K562 (cell line): ENCODE data around the gene TAP2. TPM values are rescaled to one million over a fixed set of nuclear protein-coding genes. Genes with fewer than 3 reads are reported as not detected.

Experiments
- ATAC-seq: fragments of 200-7000 bp; cut with Tn5 transposase; 3 replicates; pipeline ENCODE4 v1.9.1; 2020; ENCODE audit warnings: moderate library complexity
- BruUV-seq: library from RNA; stranded (reverse); fragments of 400-500 nt; replicated peaks from 2 replicates; lab custom pipeline; 2021; lab: Mats Ljungman, UMichigan
- CTCF ChIA-PET: fragments of 300-600 bp; formaldehyde crosslinking; extraction: SDS; loops from one replicate; lab custom pipeline; 2021; ENCODE audit warnings: low intra/inter-chr PET ratio; lab: Yijun Ruan, JAX
- POLR2A ChIA-PET: fragments of 300-600, 350-650 bp; sonication (Branson Sonifier 250); formaldehyde crosslinking; extraction: SDS; loops from one replicate; lab custom pipeline; 2021; ENCODE audit warnings: antibody characterized with exemption, inconsistent platforms; lab: Yijun Ruan, JAX
- DNase-seq, 4 experiments: peaks; one replicate each; pipeline versions ENCODE4 v3.0.0 to v3.0.0-alpha.2; 2011 to 2018; ENCODE audit warnings: low spot score in 3 of 4, mixed read lengths in 3 of 4; ENCODE audit errors: extremely low read depth in 1 of 4
- FAIRE-seq: peaks from 2 replicates; lab custom pipeline; 2011; peaks lifted over from hg19 to GRCh38; lab: Jason Lieb, UNC
- H2AFZ ChIP-seq: 2 replicates; pipeline ENCODE4 v1.6.0; 2011; ENCODE audit warnings: low read depth, low read length, control low read depth, inconsistent platforms
- H3K27ac ChIP-seq: fragments of 200-600 bp; 3 replicates; pipeline ENCODE4 v1.8.0; 2011; ENCODE audit warnings: low read depth, mild to moderate bottlenecking, control low read depth, inconsistent platforms, low read length, moderate library complexity, mixed read lengths; ENCODE audit errors: extremely low read depth
- H3K27me3 ChIP-seq, 2 experiments: fragments of 300-600 bp in 1 of 2; 2 replicates in 1 of 2; 3 replicates in 1 of 2; pipeline versions ENCODE4 v1.6.0 to v1.8.0; 2011; ENCODE audit warnings: inconsistent platforms in 2 of 2, low read length in 2 of 2, mild to moderate bottlenecking in 1 of 2, mixed read lengths in 1 of 2, moderate library complexity in 1 of 2; ENCODE audit not compliant: control insufficient read depth in 2 of 2, insufficient read depth in 2 of 2
- H3K36me3 ChIP-seq: fragments of 300-600 bp; 3 replicates; pipeline ENCODE4 v1.8.0; 2011; ENCODE audit warnings: mild to moderate bottlenecking, low read length, inconsistent platforms; ENCODE audit not compliant: control insufficient read depth, insufficient read depth
- H3K4me1 ChIP-seq, 2 experiments: fragments of 200-600 bp in 1 of 2; replicated peaks in 1 of 2; 2 replicates in 1 of 2; 3 replicates in 1 of 2; pipeline versions ENCODE4 v1.5.1 to v1.8.0; 2011; ENCODE audit warnings: inconsistent platforms in 2 of 2, low read length in 2 of 2, mild to moderate bottlenecking in 1 of 2, mixed read lengths in 1 of 2, moderate library complexity in 1 of 2; ENCODE audit not compliant: control insufficient read depth in 2 of 2, insufficient read depth in 2 of 2
- H3K4me2 ChIP-seq: 2 replicates; pipeline ENCODE4 v1.6.1; 2011; ENCODE audit warnings: low read length, control low read depth, inconsistent platforms, mixed read lengths; ENCODE audit not compliant: insufficient read depth
- H3K4me3 ChIP-seq: fragments of 200-600 bp; sonication (generic), shearing (Covaris generic); 2 replicates; pipeline ENCODE4 v1.5.1; 2016; ENCODE audit warnings: control low read depth, inconsistent platforms
- H3K79me2 ChIP-seq: fragments of 200-600 bp; 3 replicates; pipeline ENCODE4 v1.8.0; 2011; ENCODE audit warnings: low read length, inconsistent platforms; ENCODE audit not compliant: control insufficient read depth, insufficient read depth
- H3K9ac ChIP-seq, 2 experiments: 2 replicates each; pipeline versions ENCODE4 v1.6.0 to v1.6.1; 2011; ENCODE audit warnings: low read depth in 2 of 2, low read length in 2 of 2, control low read depth in 1 of 2, inconsistent platforms in 1 of 2, mild to moderate bottlenecking in 1 of 2, mixed read lengths in 1 of 2; ENCODE audit not compliant: insufficient read depth in 1 of 2
- H3K9me1 ChIP-seq: one replicate; pipeline ENCODE4 v1.6.0; 2011; ENCODE audit warnings: inconsistent platforms, mild to moderate bottlenecking, low read length, moderate library complexity; ENCODE audit not compliant: control insufficient read depth, insufficient read depth
- H3K9me3 ChIP-seq: replicated peaks from 2 replicates; pipeline ENCODE4 v1.5.1; 2011; ENCODE audit warnings: low read depth, low read length, inconsistent platforms; ENCODE audit not compliant: control insufficient read depth, insufficient read depth
- H4K20me1 ChIP-seq: replicated peaks from 2 replicates; pipeline ENCODE4 v1.6.1; 2011; ENCODE audit warnings: low read length, inconsistent platforms, mixed read lengths; ENCODE audit not compliant: control insufficient read depth, insufficient read depth
- FOXP1 ChIP-seq: sonication (generic); formaldehyde crosslinking; IDR thresholded peaks from 2 replicates; pipeline ENCODE4 v1.8.0; 2022; ENCODE audit warnings: mild to moderate bottlenecking, missing genetic modification reagents
- HNRNPL ChIP-seq: fragments of 200-400 bp; formaldehyde crosslinking; IDR thresholded peaks from 2 replicates; pipeline ENCODE4 v1.6.1; 2017; ENCODE audit warnings: low read depth, mild to moderate bottlenecking, low read length
- MYC ChIP-seq, 2 experiments: fragments of 250-450 bp in 1 of 2; sonication (Bioruptor Pico) in 1 of 2; IDR thresholded peaks; 2 replicates each; pipeline versions ENCODE4 v1.5.1 to v1.6.1; 2012 to 2021; ENCODE audit warnings: low read depth in 2 of 2, borderline replicate concordance in 1 of 2, improper control_type of control experiment in 1 of 2, low read length in 1 of 2, mild to moderate bottlenecking in 1 of 2, moderate library complexity in 1 of 2
- PCBP1 ChIP-seq: fragments of 200-400 bp; formaldehyde crosslinking; IDR thresholded peaks from 2 replicates; pipeline ENCODE4 v1.6.1; 2018; ENCODE audit warnings: mild to moderate bottlenecking, low read depth, low read length; ENCODE audit not compliant: poor library complexity, severe bottlenecking
- PHB ChIP-seq: fragments of 250-450 bp; sonication (Bioruptor Pico); IDR thresholded peaks from 2 replicates; pipeline ENCODE4 v1.5.0; 2021
- PHF20 ChIP-seq: fragments of 450-650 bp; IDR thresholded peaks from 2 replicates; pipeline ENCODE4 v1.6.1; 2018; ENCODE audit not compliant: partially characterized antibody
- SP2 ChIP-seq: IDR thresholded peaks from 2 replicates; pipeline ENCODE4 v1.6.1; 2011; ENCODE audit warnings: mild to moderate bottlenecking, low read depth, low read length, moderate library complexity; ENCODE audit not compliant: poor library complexity, severe bottlenecking; ENCODE audit errors: extremely low read depth
- TBP ChIP-seq: optimal IDR thresholded peaks from 2 replicates; pipeline ENCODE3; 2011; ENCODE audit warnings: low read depth, low read length, improper control_type of control experiment
- ZNF589 ChIP-seq: fragments of 200-800 bp; sonication (Bioruptor generic); IDR thresholded peaks from 2 replicates; pipeline ENCODE4 v1.6.1; 2016; ENCODE audit warnings: low read depth, missing genetic modification characterization, missing compliant biosample characterization
- WGBS: fragments of 100-300 bp; shearing (Covaris generic); methylation state at CpG from one replicate; pipeline ENCODE4 v1.1.6; 2016; ENCODE audit warnings: low coverage, mixed read lengths; ENCODE audit not compliant: insufficient coverage; ENCODE audit errors: missing lambda C conversion rate; 5-methylcytosine and 5-hydroxymethylcytosine counted together
- in situ Hi-C: fragments of 300-500 bp; cut with MboI; formaldehyde crosslinking; loops from 4 replicates; pipeline ENCODE4 v1.15.0; 2018; ENCODE audit warnings: inconsistent platforms, mixed read lengths
- intact Hi-C: fragments of 100-400 bp; cut with micrococcal nuclease; formaldehyde crosslinking; loops from 2 replicates; pipeline ENCODE4 v1.14.2; 2022
- polyA plus RNA-seq, 8 experiments: library from polyadenylated mRNA; depleted of rRNA in 4 of 8; stranded (reverse) in 5 of 8; unstranded in 3 of 8; fragments of >200 nt; fragmentation: Nextera tagmentation in 2 of 8; fragmentation: Illumina TruSeq in 1 of 8; extraction: Ambion mirVana in 2 of 8; extraction: Trizol in 1 of 8; gene quantifications; 2 replicates each; pipeline versions ENCODE4 v1.2.1 to v1.2.3, GENCODE V29; 2011 to 2014; ENCODE audit warnings: inconsistent platforms in 1 of 8, missing spikeins in 1 of 8
- total RNA-seq, 7 experiments: library from RNA; depleted of rRNA in 6 of 7; stranded (reverse); fragments of >200 nt in 6 of 7; fragmentation: Illumina TruSeq in 2 of 7; extraction: Trizol in 2 of 7; gene quantifications; 2 replicates each; pipeline versions ENCODE4 v1.2.1 to v1.2.3, GENCODE V29; 2011 to 2021; ENCODE audit warnings: low replicate concordance in 1 of 7
- TF ChIP-seq, protein P1 (sequence below), 3 experiments: fragments of 200-800 bp in 1 of 3; fragments of 250-450 bp in 1 of 3; fragments of 450-650 bp in 1 of 3; sonication (Bioruptor Pico) in 1 of 3; sonication (Bioruptor generic) in 1 of 3; formaldehyde crosslinking in 1 of 3; IDR thresholded peaks; 2 replicates each; pipeline versions ENCODE4 v1.6.1 to v1.8.0; 2016 to 2022; ENCODE audit warnings: mild to moderate bottlenecking in 2 of 3, missing genetic modification characterization in 2 of 3, missing compliant biosample characterization in 1 of 3, moderate library complexity in 1 of 3
- TF ChIP-seq, protein P2 (sequence below): fragments of 250-450 bp; sonication (Bioruptor Pico); IDR thresholded peaks from 2 replicates; pipeline ENCODE4 v1.9.0; 2021; ENCODE audit warnings: mild to moderate bottlenecking
- TF ChIP-seq, protein P3 (sequence below): fragments of 250-450 bp; sonication (Bioruptor Pico); IDR thresholded peaks from 2 replicates; pipeline ENCODE4 v1.6.1; 2021; ENCODE audit warnings: mild to moderate bottlenecking

TAP2 gene
- total and polyA plus RNA-seq, 9 of the 15 experiments (the other 6 are each of a cell fraction or from before 2014, with no cell fraction given), result 2.0 to 53.5 (median 19.6) TPM

DNA sequence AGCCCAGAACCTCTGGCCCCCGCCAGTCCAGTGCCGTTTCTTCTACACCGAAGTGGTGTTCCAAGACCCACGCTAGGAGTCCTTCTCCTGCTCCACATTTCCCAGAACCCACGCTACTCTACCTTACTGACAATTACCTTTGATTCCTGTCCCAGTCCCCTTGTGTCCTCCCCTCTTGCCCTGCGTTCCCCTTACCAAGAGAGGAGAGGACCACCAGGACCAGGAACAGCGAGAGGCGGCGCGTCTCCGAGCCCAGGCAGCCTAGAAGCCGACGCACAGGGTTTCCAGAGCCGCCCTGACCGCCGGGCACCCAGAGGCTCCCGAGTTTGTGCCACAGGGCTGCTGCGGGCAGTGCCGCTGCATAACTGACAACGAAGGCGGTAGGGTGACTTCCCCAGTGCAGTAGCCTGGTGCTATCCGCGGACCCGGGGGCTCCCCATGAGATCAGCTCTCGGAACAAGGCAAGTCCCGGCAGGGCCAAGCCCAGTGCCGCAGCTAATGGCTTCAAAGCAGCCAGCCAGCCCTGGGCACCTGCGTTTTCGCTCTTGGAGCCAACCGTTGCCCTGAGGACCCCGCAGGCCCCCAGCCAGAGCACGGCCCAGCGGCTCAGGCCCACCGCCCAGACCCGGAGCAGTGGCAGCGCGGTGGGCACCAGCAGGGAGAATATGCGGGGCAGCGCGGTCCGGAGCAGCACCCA is 14.5 kb upstream of the TAP2 start:
- CTCF ChIA-PET, result interaction anchor here (0.9 to 2.1 kb wide), 7 partner anchors 8 to 20 kb away, joined by 3 to 27 read pairs (median 6); partner anchors contain the start of gene TAP2
- in situ Hi-C loops (no loop called here), intact Hi-C loops (loop anchor here (1.0 kb wide), 1 partner anchor 15 kb away; the partner anchor contains the start of gene TAP2)
- H3K79me2 ChIP-seq, result no peaks in the 10 kb centered on the region
- H3K4me1 ChIP-seq, result peaks cover 21 to 30% of the 10 kb centered on the region in 2 experiments
- H3K27ac ChIP-seq, result peak overlapping the region; percentile 61; the same call in 2 of the 3 replicates
- H3K4me3 ChIP-seq, result peak overlapping the region; percentile 65
- no peaks in the 10 kb centered on the region for H3K36me3 ChIP-seq
- DNase-seq (no peak), FAIRE-seq (no peak), ATAC-seq (no peak)
- peaks cover 8% of the 10 kb centered on the region; the same call in 1 of the 2 replicates for H4K20me1 ChIP-seq
- BruUV-seq, result no TSS peak
- H3K9me1 ChIP-seq, result peaks cover 3% of the 10 kb centered on the region
- peak overlapping the region; percentile 99 for H2AFZ ChIP-seq
- POLR2A ChIA-PET, result interaction anchor here (0.6 to 7.5 kb wide), 11 partner anchors 7 to 1061 kb away, joined by 3 to 56 read pairs (median 5); partner anchors contain the start of gene TAP2
- H3K9ac ChIP-seq, result peak overlapping the region; percentile 66 to 93
- H3K9me3 ChIP-seq, result no peaks in the 10 kb centered on the region
- H3K4me2 ChIP-seq, result peak overlapping the region; percentile 91
- WGBS, result 50% methylated on average over 36 of the region's 41 CpGs
- H3K27me3 ChIP-seq, result peaks cover 17 to 51% of the 10 kb centered on the region in 2 experiments
- TF ChIP-seq, protein P1, sequence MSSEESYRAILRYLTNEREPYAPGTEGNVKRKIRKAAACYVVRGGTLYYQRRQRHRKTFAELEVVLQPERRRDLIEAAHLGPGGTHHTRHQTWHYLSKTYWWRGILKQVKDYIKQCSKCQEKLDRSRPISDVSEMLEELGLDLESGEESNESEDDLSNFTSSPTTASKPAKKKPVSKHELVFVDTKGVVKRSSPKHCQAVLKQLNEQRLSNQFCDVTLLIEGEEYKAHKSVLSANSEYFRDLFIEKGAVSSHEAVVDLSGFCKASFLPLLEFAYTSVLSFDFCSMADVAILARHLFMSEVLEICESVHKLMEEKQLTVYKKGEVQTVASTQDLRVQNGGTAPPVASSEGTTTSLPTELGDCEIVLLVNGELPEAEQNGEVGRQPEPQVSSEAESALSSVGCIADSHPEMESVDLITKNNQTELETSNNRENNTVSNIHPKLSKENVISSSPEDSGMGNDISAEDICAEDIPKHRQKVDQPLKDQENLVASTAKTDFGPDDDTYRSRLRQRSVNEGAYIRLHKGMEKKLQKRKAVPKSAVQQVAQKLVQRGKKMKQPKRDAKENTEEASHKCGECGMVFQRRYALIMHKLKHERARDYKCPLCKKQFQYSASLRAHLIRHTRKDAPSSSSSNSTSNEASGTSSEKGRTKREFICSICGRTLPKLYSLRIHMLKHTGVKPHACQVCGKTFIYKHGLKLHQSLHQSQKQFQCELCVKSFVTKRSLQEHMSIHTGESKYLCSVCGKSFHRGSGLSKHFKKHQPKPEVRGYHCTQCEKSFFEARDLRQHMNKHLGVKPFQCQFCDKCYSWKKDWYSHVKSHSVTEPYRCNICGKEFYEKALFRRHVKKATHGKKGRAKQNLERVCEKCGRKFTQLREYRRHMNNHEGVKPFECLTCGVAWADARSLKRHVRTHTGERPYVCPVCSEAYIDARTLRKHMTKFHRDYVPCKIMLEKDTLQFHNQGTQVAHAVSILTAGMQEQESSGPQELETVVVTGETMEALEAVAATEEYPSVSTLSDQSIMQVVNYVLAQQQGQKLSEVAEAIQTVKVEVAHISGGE (CRISPR knock-in tag; IDR thresholded peaks at IDR 0.05), result peak in 1 of 3 experiments; percentile 10; a peak in 1 of 6 replicates
- TF ChIP-seq SP2 (no peak), MYC (IDR thresholded peaks at IDR 0.05; ENCODE audit: low read depth, low read length) (no peak), MYC (CRISPR knock-in tag; IDR thresholded peaks at IDR 0.05; ENCODE audit: borderline replicate concordance, low read depth) (0 out of 2 replicates have a peak, but pooled peaks have one; percentile 51), TBP (no peak), PCBP1 (peak; percentile 64), PHB (CRISPR knock-in tag) (no peak), PHF20 (peak; percentile 18), ZNF589 (peak; percentile 60; the same call in 1 of the 2 replicates), HNRNPL (peak; percentile 55; the same call in 1 of the 2 replicates), FOXP1 (CRISPR knock-in tag) (peak; percentile 69)
- TF ChIP-seq, protein P2, sequence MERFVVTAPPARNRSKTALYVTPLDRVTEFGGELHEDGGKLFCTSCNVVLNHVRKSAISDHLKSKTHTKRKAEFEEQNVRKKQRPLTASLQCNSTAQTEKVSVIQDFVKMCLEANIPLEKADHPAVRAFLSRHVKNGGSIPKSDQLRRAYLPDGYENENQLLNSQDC (CRISPR knock-in tag), result no peak
- TF ChIP-seq, protein P3, sequence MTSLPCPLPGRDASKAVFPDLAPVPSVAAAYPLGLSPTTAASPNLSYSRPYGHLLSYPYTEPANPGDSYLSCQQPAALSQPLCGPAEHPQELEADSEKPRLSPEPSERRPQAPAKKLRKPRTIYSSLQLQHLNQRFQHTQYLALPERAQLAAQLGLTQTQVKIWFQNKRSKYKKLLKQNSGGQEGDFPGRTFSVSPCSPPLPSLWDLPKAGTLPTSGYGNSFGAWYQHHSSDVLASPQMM (CRISPR knock-in tag), result no peak
- TF ChIP-seq, all 486 proteins: peak for 7
